WTC11 (cell line): Measurements from ENCODE around the gene ASB5.

Experiments used
- ELF4 ChIP-seq: sonication (generic); formaldehyde crosslinking; IDR thresholded peaks from 2 replicates; pipeline ENCODE4 v1.8.1; 2022; ENCODE audit warnings: low read depth, mild to moderate bottlenecking, moderate library complexity, missing genetic modification reagents
- ETV6 ChIP-seq: sonication (generic); formaldehyde crosslinking; IDR thresholded peaks from 2 replicates; pipeline ENCODE4 v1.8.1; 2022; ENCODE audit warnings: mild to moderate bottlenecking, missing genetic modification reagents
- FOXJ3 ChIP-seq: sonication (generic); formaldehyde crosslinking; IDR thresholded peaks from 2 replicates; pipeline ENCODE4 v1.9.0; 2021; ENCODE audit warnings: missing genetic modification reagents, mild to moderate bottlenecking, borderline replicate concordance
- GABPB1 ChIP-seq: sonication (generic); formaldehyde crosslinking; IDR thresholded peaks from 2 replicates; pipeline ENCODE4 v1.8.1; 2023; ENCODE audit warnings: mild to moderate bottlenecking, missing genetic modification reagents
- TEAD4 ChIP-seq: sonication (generic); formaldehyde crosslinking; IDR thresholded peaks from 2 replicates; pipeline ENCODE4 v1.8.0; 2022; ENCODE audit warnings: mild to moderate bottlenecking, missing genetic modification reagents
- TF ChIP-seq, protein P1 (sequence below): fragments of 200-600 bp; IDR thresholded peaks from 2 replicates; pipeline ENCODE4 v1.8.0; 2022; ENCODE audit warnings: antibody characterized with exemption
- TF ChIP-seq, protein P2 (sequence below): sonication (generic); formaldehyde crosslinking; IDR thresholded peaks from 2 replicates; pipeline ENCODE4 v1.8.1; 2023; ENCODE audit warnings: mild to moderate bottlenecking, missing genetic modification reagents, moderate library complexity

DNA sequence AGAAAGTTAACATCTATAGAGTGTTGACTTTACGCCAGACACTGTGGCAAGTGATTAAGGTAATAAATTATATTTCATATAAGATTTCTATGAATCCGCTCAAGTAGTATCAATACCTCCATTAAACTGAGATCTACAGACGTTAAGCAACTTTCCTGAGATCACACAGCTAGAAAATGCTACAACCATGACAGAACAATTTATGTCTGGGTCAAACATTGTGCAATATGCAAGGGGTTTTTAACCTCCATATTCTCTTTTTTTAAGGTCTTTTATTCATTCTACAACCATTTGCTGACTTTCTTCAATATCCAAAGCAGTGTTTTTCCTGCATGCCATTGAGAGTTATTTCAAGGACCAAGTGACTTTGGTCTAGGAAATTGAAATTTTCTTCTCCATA, 10.9 kb downstream of the ASB5 start:
- TF ChIP-seq, protein P1, sequence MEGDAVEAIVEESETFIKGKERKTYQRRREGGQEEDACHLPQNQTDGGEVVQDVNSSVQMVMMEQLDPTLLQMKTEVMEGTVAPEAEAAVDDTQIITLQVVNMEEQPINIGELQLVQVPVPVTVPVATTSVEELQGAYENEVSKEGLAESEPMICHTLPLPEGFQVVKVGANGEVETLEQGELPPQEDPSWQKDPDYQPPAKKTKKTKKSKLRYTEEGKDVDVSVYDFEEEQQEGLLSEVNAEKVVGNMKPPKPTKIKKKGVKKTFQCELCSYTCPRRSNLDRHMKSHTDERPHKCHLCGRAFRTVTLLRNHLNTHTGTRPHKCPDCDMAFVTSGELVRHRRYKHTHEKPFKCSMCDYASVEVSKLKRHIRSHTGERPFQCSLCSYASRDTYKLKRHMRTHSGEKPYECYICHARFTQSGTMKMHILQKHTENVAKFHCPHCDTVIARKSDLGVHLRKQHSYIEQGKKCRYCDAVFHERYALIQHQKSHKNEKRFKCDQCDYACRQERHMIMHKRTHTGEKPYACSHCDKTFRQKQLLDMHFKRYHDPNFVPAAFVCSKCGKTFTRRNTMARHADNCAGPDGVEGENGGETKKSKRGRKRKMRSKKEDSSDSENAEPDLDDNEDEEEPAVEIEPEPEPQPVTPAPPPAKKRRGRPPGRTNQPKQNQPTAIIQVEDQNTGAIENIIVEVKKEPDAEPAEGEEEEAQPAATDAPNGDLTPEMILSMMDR: no peak
- no peak for TF ChIP-seq ETV6 (CRISPR knock-in tag)
- TF ChIP-seq, protein P2, sequence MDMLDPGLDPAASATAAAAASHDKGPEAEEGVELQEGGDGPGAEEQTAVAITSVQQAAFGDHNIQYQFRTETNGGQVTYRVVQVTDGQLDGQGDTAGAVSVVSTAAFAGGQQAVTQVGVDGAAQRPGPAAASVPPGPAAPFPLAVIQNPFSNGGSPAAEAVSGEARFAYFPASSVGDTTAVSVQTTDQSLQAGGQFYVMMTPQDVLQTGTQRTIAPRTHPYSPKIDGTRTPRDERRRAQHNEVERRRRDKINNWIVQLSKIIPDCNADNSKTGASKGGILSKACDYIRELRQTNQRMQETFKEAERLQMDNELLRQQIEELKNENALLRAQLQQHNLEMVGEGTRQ (CRISPR knock-in tag): no peak
- TF ChIP-seq ELF4: no peak
- no peak for TF ChIP-seq FOXJ3 (CRISPR knock-in tag)
- TF ChIP-seq GABPB1 (CRISPR knock-in tag): no peak
- TF ChIP-seq TEAD4 (CRISPR knock-in tag): no peak
